GM19395 (cell line): Measurements from ENCODE around the gene ZNF580.

Experiments used
- ATAC-seq: cut with Tn5 transposase; IDR thresholded peaks from one replicate; pipeline ENCODE4 v1.9.1; 2021; ENCODE audit warnings: mild to moderate bottlenecking, moderate library complexity; ENCODE audit not compliant: unreplicated experiment

ZNF580 gene

DNA sequence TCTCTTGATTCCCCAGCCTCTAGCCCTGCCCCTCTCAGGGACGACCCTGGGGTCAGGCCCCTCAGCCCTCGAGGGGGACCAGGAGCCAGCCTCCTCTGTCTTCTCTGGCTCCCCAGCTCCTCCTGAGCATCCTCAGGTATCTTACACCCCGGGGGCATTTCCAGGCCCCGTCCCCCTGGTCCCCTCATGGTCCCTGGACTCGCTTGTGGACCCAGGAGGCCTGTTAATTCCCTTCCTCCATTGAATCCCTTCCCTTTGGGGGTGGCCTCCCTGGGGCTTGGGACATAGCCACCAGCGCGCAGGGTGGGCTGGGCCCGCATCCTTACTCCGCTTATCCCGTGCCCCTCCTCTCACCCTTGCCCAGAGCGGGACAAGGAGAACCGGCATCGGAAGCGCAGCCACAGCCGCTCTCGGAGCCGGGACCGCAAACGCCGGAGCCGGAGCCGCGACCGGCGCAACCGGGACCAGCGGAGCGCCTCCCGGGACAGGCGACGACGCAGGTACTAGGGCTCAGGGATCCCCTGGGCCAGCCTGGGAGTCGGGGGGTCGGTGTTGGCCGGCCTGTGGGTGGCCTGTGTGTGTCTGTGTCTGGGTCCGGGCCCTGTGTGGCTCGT is 18.2 kb downstream of the ZNF580 start:
- no peak for ATAC-seq

DNA sequence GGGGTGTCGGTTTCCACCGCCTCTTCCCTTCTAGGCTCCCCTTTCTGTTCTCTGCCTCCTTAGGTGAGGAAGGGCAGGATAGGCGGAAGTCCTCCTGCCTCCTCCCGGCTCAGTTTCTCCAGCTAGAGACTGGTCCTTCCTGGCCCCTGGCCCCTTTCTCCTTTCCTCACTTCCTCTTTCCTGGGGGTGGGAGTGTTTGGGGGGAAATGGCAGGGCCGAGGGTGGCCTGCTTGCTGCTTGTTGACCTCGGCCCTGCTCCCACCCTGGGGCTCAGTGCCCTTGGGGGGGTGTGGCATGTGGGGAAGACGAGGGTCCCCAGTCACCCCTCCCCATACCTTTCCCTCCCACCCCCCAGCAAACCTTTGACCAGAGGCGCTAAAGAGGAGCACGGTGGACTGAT is 19.0 kb downstream of the ZNF580 start:
- ATAC-seq: no peak

DNA sequence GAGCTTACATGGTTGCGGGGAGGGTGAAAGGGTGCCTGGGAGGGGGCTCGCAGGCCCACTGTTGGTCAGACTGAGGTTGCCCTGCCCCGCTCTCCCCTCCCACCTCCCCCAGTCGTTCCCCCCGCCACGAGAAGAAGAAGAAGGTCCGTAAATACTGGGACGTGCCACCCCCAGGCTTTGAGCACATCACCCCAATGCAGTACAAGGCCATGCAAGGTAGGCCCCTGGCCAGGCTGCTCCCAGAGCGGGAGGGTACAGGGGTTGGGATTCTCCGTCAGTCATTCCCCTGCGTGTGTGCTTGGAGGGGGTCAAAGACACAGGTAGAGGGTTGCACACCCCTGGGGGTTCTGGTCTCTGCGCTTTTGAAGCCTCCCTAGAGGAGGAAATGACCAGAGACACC is 19.6 kb downstream of the ZNF580 start:
- no peak for ATAC-seq

DNA sequence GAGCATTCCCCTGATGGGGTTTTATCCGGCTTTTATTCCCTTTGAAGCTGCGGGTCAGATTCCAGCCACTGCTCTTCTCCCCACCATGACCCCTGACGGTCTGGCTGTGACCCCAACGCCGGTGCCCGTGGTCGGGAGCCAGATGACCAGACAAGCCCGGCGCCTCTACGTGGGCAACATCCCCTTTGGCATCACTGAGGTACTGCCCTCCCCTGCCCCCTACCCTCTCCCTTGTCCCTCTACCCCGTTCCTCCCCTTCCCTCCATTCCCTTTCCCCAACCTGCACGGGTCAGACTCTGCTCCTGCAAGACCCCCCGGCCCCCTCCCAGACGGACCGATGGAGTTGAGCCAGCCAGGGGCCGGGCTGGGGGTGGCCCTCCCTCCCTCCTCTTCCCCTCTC is 20.2 kb downstream of the ZNF580 start:
- no peak for ATAC-seq

DNA sequence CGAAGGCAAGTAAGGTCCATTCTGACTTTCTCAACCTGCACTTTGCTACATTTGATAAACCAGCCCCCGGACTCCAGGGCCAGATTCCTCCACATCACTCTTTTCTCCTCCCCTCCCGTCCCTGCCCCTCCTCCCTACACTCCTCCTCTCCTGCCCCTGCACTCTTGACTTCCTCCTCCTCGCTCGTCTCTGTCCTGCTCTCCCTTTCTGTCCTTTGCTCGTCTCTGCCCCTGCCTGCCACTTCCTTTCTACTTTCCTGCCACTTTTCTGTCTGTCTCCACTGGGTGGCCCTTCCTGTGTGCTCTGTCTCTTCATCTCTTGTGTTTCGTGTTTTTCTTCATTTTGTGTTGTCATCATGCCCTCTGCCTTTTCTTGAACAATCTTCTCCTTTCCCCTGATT is 21.0 kb downstream of the ZNF580 start:
- ATAC-seq: no peak

DNA sequence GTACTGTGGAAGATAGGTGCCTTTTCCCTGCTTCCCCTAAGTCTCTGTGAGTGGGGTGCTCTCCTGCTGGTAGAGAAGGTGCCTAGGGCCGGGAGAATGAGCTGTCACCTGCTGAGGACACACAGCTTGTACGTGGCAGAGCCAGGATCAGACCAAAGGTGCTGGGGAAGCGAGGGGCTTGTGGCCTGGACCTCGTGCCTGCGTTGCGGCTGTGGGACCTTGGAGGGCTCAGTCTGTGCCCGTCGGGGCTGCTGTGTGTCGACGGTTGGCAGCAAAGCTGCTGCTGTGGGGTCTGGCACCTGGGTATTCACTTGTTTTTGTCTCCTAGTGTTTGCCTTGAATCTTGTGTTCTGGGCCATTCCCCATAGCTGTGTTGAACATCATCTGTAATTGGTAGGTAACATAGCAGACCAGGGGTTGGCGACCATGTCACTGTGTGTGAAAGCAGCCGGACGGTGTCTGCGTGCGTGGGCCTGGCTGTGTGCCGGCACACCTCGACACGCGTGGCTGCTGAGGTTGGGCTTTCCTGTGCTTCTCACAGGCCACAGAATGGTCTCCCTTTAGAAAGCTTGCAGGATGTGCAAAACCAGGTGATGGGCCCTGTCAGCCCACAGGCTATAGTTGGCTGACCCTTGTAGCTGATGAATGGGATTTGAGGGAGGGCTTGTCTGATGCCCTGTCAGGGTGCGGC is 23.2 kb downstream of the ZNF580 start:
- ATAC-seq: no peak

DNA sequence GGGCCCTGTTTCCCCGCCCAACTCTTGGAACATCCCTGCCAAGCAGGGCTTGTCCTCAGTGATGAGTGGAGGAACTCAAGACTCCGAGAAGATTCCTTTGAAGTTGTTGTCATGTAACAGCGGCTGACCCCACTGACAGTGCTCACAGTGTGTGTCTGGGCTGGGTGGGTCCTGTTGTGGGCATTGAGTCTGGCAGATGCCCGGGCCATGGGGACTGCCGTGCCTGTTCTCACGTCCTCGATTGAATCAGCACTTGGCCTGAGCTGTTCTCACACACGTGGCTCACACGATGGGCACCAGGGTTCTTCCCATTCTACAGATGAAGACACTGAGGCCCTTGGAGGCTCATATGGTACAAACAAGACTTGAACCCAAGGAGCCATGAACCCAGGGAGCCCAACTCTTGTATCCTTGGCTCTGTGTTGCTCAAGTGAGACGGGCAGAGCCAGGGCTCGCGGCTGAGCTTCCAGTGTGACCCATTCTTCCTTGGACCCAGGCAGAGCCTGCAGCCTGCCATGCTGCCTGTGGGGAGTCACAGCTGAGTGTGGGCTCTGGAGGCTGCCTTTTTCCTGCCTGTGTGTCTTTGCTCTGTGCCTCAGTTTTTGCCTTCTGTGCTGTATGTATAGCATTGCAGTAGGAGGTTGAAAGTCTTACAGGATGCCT is 25.7 kb downstream of the ZNF580 start:
- ATAC-seq: no peak

DNA sequence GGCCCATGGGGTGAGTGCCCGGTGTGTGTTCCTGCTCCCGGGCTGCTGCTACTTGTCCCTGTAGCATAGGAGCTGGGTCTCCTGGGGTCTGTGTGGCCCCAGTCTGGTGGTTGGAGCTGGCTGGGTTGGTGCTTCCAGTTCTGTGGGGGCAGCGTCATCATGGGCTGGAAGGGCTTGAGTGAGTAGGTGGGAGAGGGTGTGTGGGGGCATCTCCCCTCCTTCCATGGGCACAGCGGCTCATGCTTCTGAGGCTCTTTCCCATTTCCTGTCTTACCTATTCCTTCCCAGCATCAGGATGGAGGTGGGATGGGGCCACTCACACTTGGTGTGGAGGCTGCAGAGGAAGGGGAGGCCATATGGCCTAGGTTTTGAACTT is 26.2 kb downstream of the ZNF580 start:
- ATAC-seq: no peak

DNA sequence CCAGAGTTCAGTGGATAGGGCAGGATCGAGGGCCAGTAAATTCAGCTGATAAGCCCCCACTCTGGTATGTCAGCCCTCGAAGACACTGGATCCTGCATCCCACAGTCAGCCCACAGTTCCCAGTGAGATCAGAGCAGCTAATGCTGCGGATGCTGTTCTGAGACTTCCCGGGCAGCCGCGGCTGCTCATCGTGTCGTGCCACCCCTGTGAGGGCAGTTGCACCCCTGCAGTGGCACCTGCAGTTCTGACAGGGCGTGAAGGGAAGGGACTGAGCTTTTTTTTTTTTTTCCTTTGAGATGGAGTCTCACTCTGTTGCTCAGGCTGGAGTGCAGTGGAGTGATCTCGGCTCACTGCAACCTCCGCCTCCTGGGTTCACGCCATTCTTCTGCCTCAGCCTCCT is 26.7 kb downstream of the ZNF580 start:
- no peak for ATAC-seq

DNA sequence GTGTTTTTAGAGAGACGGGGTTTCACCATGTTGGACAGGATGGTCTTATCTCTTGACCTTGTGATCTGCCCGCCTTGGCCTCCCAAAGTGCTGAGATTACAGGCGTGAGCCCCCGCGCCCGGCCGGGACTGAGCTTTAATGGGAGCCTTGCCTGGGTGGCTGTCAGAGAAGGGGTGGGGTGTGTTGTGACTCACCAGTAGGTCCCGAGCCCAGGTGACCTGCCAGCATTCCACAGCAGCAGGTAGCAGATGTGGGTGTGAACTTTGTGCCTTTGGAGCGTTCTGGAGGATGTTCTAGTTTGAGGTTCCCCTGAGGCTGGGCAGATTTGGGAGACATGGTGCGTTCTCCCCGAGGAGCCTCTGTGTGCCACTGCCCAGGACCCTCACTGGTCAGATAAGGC is 27.2 kb downstream of the ZNF580 start:
- no peak for ATAC-seq

DNA sequence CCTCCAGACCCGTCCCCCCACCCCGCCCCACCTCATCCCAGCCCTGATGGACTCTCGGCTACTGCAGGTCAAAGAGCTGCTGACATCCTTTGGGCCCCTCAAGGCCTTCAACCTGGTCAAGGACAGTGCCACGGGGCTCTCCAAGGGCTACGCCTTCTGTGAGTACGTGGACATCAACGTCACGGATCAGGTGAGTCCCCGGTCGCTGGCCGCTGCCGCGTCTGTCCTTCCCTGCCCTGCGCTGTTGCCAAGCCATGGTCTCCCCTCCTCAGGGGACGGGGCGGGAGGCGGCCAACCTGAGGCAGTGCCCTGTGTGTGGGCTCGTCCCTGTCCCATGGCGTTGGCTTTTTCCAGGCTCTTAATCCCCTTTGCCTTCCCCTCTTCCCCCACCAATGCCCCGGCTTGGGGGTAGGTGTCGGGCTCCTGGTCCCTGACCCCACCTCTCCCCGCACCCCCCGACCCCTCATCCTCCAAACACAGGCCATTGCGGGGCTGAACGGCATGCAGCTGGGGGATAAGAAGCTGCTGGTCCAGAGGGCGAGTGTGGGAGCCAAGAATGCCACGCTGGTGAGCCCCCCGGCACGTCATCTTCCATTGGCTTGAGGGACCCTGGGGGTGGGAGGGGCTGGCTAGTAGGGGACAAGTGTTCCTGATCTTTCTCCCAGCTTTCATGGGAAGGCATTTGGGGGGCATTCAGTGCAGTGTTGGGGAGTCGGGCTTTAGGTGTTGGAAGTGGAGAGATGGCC is 28.0 kb downstream of the ZNF580 start:
- no peak for ATAC-seq

DNA sequence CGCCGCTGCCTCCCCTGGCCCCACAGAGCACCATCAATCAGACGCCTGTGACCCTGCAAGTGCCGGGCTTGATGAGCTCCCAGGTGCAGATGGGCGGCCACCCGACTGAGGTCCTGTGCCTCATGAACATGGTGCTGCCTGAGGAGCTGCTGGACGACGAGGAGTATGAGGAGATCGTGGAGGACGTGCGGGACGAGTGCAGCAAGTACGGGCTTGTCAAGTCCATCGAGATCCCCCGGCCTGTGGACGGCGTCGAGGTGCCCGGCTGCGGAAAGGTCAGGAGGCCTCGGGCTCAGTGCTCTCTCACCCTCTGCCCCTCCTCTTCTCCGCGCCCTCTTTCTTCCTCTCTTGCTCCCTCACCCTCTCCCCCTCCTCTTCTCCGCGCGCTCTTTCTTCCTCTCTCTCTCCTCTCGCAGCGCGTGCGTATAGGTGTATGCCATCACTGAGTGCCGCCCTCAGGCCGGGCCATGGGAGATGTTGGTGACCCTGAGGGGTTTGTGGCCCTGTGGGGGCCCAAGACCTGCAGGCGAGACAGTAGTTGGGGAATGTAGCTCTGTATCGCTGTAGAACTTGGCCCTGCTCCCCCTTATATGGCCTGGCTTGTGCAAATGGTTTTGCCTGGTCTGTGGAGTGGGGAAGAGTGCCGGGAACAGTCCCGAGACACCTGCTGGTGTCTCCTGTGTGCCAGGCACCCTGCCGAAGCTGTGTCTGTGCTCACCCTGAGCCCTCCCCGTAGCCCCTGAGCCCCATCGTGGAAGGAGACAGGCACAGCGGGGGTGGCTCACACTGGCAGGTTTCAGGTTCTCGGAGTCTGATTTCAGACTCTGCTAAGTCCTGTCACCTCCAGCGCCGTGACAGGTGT is 28.8 kb downstream of the ZNF580 start:
- ATAC-seq: no peak

DNA sequence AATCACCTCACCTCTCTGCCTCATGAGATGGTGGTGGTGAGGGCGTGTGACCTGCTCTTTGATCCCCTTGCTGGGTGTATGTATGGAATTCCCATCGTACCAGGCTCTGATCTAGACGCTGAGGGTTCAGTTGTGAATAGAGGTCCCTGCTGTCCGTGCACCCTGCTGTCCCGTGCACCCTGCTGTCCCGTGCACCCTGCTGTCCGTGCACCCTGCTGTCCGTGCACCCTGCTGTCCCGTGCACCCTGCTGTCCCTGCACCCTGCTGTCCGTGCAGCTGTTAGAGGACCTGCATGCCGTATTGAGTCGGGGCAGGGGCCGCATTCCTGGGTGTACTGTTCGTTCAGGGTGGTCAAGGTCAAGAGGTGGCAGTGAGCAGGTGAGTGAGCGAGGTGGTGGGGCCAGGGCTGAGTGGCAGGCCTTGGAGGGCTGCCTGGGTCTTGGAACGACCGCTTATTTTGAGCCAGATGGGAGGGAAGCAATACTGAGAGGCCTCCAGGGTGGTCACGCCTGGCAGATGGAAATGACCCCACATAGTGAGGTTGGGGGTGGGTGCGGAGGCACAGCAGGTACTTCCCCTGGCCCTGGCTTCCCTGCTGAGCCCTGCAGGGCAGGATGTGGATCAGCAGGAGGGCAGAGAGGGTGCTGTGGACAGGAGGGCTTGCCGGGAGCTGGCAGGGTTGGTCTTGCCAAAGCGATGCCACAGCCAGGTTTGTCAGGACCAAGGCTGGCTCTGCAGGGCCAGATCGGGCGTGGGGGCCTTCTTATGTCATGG is 29.7 kb downstream of the ZNF580 start:
- ATAC-seq: no peak

DNA sequence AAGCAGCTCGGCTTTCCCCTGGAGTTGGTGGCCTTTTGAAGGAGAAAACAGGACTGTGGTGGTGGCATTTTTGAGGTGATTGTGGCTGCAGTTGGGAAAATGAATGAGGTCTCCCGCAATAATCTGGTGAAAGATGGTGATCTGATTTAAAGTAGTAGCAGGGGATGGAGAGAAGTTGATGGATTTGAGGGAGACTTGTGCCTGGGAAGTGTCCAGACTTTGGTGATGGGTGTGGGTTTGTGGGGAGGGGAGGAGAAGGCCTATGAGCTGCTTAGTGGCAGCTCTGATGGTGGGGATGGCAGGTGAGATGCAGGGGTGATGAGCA is 30.2 kb downstream of the ZNF580 start:
- ATAC-seq: no peak

DNA sequence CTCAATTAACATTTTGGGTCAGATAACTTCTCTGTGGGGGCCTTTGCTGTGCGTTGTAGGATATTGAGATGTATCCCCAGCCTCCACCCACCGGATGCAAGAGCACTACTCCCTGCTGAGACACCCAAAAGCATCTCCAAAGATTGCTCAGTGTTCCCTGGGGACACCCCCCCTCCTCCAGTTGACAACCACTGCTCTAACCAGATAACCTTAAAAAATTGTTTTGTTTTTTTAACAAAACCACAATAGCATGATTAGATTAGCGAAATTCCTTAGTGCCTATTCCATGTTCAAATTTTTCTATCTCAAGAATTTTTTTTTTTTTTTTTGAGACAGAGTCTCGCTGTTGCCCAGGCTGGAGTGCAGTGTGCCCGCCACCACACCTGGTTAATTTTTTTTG is 31.6 kb downstream of the ZNF580 start:
- ATAC-seq: no peak

DNA sequence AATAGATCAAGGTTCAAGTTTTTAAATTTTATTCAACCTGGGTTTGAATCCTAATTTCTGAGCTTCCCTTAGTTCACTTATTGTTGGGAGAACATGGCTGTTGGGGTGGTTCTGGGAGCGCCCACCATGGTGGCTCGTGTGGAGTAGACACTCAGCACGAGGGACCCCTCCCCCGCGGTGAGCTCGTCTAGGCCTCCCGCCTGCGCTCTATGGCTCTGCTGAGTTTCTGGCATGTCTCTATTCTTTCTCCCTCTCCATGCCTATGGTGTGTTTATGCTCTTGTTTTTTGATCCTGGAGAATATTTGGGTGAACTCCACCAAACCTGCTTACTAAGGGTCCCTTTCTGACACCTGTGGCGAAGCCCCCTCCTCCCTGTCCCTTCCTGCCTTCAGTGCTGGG is 32.7 kb downstream of the ZNF580 start:
- no peak for ATAC-seq

DNA sequence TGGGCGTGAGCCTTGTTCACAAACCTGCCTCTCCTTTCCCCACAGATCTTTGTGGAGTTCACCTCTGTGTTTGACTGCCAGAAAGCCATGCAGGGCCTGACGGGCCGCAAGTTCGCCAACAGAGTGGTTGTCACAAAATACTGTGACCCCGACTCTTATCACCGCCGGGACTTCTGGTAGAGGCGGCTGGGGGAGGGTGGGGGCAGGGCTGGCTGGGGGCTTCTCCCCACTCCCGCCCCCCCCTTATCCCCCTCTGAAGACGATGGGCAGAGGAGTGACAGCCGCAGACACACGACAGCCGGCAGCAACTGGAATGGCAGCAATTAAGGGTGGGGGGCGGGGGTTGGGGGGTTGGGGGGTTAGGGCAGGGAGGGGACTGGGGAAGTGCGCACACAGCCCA is 33.1 kb downstream of the ZNF580 start:
- ATAC-seq: no peak

DNA sequence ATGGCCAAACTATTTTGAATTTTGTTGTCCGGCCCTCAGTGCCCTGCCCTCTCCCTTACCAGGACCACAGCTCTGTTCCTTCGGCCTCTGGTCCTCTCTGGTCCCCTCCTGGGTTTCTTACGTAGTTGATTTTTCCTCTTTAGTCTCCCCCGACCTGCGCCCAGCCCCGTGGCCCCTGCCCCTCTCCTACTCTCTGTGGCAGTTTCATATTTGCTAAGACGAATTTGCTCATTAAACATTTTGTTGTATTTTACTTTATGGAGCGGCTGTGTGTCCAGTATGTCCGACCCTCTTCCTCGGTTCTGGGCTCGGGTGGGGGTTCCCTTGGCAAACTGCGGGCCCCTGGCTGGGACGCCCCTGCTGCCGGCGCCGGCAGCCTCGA is 33.6 kb downstream of the ZNF580 start:
- ATAC-seq: no peak

DNA sequence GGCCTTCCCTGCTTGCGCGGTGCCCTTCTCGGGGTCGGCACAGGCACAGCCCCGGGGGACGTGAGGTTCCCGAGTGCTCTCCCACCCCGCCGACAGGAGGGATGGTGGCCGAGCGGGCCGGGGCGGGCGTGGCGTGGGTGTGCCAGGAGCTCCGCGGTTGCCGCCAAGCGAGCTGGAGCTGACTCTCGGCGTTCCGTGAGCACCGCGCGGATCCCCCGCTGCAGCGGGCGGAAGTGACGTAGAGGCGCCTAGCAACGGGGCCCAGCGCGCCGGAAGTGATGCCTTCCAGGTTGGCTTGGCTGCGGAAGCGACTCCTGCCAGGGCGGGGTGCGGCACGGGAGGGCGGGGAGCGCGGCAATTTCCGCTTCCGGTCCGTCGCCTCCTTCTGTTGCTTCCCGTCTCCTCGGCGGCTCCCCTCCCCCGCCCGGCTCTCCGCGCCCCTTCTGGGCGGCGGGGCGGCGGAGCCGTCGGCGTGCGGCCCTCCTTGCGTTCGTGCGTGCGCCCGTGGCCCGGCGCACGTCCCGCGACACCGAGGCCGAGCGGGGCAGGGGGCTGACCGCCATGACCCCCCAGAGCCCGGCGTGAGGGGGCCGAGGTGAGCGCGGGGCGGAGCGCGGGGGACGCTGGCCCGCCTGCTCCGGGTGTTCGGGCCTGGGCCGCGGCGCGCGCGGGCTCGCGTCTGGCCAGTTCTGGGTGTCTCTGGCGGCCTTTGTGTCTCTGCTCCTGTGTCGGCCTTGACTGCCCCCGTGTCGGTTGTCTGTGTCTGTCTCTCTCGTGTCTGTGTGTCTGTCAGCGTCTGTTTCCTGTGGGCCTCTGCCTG is 34.2 kb downstream of the ZNF580 start, which contains the start of gene EPN1:
TSS of gene EPN1 (plus strand) at position 386 of the 820 bp plus-strand sequence. CDS start 3,402 bp downstream, outside the sequence.
- peak; percentile 56 for ATAC-seq
